ENCODE results near the gene GRIK5.

- no peak for TF ChIP-seq CTCF (IDR thresholded peaks at IDR 0.05; ENCODE audit: poor library complexity)
- TF ChIP-seq EZH2 (IDR thresholded peaks at IDR 0.05; ENCODE audit: borderline replicate concordance) = peak; percentile 47
- TF ChIP-seq EZH2phosphoT487 (IDR thresholded peaks at IDR 0.05; ENCODE audit: low read depth, severe bottlenecking, unreplicated experiment) = no peak
Observed at GRCh38 chr19:41999071-41999877, 70.7 kb downstream of the GRIK5 start.
